IPS-20b (cell line): ENCODE data around the gene LRP5.

Experiments
- H3K27ac ChIP-seq: one replicate; pipeline ENCODE4 v1.5.1; 2013; ENCODE audit warnings: low read length
- H3K27me3 ChIP-seq: 2 replicates; pipeline ENCODE4 v1.6.1; 2013; ENCODE audit warnings: mild to moderate bottlenecking, low read length, inconsistent platforms; ENCODE audit not compliant: insufficient read depth
- H3K36me3 ChIP-seq: 2 replicates; pipeline ENCODE4 v1.6.1; 2013; ENCODE audit warnings: low read depth, mild to moderate bottlenecking, inconsistent platforms, low read length, moderate library complexity; ENCODE audit not compliant: insufficient read depth
- H3K4me1 ChIP-seq: 2 replicates; pipeline ENCODE4 v1.6.1; 2013; ENCODE audit warnings: mild to moderate bottlenecking, control low read depth, inconsistent platforms, low read length, moderate library complexity; ENCODE audit not compliant: insufficient read depth
- H3K4me3 ChIP-seq: 2 replicates; pipeline ENCODE4 v1.5.1; 2013; ENCODE audit warnings: mild to moderate bottlenecking, low read length, inconsistent platforms
- H3K9ac ChIP-seq: 2 replicates; pipeline ENCODE4 v1.6.1; 2013; ENCODE audit warnings: low read depth, mild to moderate bottlenecking, inconsistent platforms, low read length, moderate library complexity
- H3K9me3 ChIP-seq: 2 replicates; pipeline ENCODE4 v1.6.1; 2013; ENCODE audit warnings: mild to moderate bottlenecking, low read depth, low read length, inconsistent platforms; ENCODE audit not compliant: insufficient read depth

The LRP5 gene

DNA sequence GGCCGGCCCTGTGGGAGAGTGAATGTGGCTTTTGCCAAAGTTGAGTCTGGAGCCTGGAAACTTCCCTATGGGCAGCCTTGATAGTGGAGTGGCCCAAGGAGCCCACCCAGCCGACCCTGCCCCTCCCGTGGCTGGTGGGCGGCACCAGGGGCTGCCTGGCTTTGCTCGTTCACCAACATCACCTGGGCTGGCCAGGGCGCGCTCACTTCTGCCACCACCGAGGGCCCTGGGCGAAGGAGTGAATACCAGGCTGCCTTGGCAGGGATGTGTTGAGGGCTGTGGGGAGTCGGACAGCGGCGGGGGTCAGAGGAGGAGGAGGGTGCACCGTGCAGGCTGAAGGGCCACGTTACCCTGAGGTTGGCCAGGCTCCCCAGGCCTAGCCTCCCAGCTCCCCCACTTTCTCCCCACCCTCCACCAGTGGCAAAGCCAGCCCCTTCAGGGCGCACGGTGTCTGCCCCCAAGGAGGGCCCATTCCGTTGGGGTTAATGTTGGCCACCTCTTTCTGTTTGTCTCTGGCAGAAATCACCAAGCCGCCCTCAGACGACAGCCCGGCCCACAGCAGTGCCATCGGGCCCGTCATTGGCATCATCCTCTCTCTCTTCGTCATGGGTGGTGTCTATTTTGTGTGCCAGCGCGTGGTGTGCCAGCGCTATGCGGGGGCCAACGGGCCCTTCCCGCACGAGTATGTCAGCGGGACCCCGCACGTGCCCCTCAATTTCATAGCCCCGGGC is 125.7 kb downstream of the LRP5 start:
- Histone ChIP-seq H3K4me1 (peaks cover 20% of the 10 kb centered on the region), H3K4me3 (no peak overlapping the region), H3K27me3 (no peaks in the 10 kb centered on the region), H3K27ac (no peak overlapping the region), H3K9ac (no peak overlapping the region), H3K36me3 (peaks cover 13% of the 10 kb centered on the region; the same call in 1 of the 2 replicates), H3K9me3 (no peaks in the 10 kb centered on the region)

DNA sequence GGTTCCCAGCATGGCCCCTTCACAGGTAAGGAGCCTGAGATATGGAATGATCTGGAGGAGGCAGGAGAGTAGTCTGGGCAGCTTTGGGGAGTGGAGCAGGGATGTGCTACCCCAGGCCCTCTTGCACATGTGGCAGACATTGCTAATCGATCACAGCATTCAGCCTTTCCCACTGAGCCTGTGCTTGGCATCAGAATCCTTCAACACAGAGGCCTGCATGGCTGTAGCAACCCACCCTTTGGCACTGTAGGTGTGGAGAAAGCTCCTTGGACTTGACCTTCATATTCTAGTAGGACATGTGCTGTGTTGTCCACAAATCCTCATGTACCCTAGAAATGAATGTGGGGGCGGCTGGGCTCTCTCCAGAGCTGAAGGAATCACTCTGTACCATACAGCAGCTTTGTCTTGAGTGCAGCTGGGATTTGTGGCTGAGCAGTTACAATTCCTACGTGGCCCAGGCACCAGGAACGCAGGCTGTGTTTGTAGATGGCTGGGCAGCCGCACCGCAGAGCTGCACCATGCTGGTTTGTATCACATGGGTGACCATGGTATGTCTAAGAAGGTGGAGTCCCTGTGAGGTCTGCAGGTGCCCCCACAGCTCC is 126.4 kb downstream of the LRP5 start:
- H3K36me3 ChIP-seq, result peaks cover 10% of the 10 kb centered on the region; the same call in 1 of the 2 replicates

DNA sequence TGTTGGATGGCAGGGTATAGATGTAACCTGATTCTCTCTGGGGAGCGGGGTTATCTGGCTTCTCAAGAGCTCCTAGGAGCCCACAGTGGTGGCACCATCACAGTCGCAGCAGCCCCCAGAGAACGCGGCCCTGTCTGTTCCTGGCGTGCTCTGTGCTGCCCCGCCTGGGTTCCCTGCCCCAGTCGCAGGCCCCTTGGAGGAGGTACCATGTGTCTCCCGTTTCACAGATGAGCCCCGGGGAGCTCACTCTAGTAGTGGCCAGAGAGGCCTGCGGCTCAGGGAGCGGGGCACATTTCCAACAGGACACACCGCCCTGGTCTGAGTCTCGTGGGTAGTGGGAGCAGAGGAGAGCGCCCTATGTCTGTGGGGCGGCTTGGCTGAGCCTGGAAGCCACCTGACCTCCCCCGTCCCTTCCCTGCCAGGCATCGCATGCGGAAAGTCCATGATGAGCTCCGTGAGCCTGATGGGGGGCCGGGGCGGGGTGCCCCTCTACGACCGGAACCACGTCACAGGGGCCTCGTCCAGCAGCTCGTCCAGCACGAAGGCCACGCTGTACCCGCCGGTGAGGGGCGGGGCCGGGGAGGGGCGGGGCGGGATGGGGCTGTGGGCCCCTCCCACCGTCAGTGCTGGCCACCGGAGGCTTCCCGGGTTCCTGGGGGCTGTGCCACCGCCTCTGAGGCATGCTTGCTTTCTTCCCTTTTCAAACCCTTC is 127.1 kb downstream of the LRP5 start:
- Histone ChIP-seq H3K9ac (peak overlapping the region; percentile 51; the same call in 1 of the 2 replicates), H3K27ac (no peak overlapping the region), H3K4me1 (peaks cover 20% of the 10 kb centered on the region), H3K27me3 (no peaks in the 10 kb centered on the region), H3K9me3 (no peaks in the 10 kb centered on the region), H3K4me3 (no peak overlapping the region), H3K36me3 (peaks cover 5% of the 10 kb centered on the region; the same call in 1 of the 2 replicates)

More for the DNA sequence above, 126.4 kb downstream of the LRP5 start:
- Histone ChIP-seq H3K9me3 (no peaks in the 10 kb centered on the region), H3K4me1 (peaks cover 20% of the 10 kb centered on the region), H3K9ac (no peak overlapping the region), H3K27ac (no peak overlapping the region), H3K4me3 (no peak overlapping the region), H3K27me3 (no peaks in the 10 kb centered on the region)

- peak overlapping the region; percentile 51 for H3K9ac ChIP-seq
- H3K4me3 ChIP-seq, result no peak overlapping the region; the same call in 1 of the 2 replicates
- H3K9me3 ChIP-seq, result no peaks in the 10 kb centered on the region
- peaks cover 5% of the 10 kb centered on the region; the same call in 1 of the 2 replicates for H3K36me3 ChIP-seq
- H3K4me1 ChIP-seq, result peaks cover 20% of the 10 kb centered on the region
- H3K27ac ChIP-seq, result no peak overlapping the region
- no peaks in the 10 kb centered on the region for H3K27me3 ChIP-seq
Observed at GRCh38 chr11:68440224-68440623, 127.8 kb downstream of the LRP5 start.

DNA sequence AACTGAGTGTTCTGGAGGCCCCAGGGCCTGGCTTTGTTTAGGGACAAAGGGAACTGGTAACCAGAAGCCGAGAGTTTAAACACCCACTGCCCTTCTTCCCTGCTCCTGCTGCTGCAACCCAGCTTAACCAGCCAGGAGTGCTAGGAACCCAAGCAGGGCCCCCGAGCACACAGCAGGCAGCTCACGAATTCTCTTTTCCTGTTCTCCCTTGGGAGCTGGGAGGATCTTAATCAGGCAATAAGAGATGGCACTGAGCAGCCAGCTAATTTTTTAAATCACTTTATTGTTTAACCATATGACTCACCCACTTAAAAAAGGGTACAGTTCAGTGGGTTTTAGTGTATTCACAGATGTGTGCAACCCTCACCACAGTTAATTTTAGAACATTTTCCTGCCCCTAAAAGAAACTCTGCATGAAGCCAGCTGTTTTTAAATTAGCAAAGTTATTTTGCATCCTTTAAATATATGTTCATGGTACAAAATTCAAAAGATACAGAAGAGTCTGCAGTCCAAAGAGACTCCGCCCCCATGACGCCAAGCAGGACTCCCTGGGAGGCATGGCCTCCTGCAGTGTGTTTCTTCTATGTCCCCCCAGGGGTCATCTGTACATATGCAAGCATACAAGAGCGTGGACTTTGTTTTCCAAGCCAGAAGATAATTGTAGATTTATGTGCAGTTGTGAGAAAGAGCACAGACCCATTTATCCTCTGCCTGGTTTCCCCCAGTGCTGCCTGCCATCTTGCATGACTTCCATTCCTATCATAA is 129.3 kb downstream of the LRP5 start:
- Histone ChIP-seq H3K9ac (no peak overlapping the region), H3K36me3 (peaks cover 5% of the 10 kb centered on the region; the same call in 1 of the 2 replicates), H3K27me3 (no peaks in the 10 kb centered on the region), H3K4me3 (no peak overlapping the region), H3K27ac (no peak overlapping the region), H3K9me3 (no peaks in the 10 kb centered on the region), H3K4me1 (peaks cover 20% of the 10 kb centered on the region)

- Histone ChIP-seq H3K27me3 (no peaks in the 10 kb centered on the region), H3K27ac (no peak overlapping the region), H3K9me3 (no peaks in the 10 kb centered on the region), H3K9ac (no peak overlapping the region), H3K36me3 (peaks cover 6% of the 10 kb centered on the region; the same call in 1 of the 2 replicates), H3K4me3 (no peak overlapping the region), H3K4me1 (peaks cover 20% of the 10 kb centered on the region)
Observed at GRCh38 chr11:68442433-68442832, 130.0 kb downstream of the LRP5 start.

DNA sequence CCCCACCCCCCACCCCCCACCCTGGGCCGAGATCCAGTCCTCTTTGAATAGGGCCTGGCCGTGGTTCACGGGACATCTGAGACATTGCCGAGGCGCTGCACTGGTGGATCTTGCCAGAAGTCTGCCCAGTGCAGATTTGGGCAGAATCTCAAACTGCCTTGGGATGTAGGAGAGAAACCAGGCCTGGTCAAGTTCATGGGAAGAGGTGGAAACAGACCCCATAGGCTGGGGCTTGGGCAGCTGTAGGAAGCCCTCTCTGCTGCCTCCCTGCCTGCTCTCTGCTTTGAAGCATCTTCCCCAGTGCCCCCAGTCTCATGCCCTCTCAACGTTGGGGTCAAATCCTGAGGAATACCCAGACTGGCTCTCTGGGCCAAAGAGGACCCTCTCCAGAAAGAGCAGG is 132.2 kb downstream of the LRP5 start:
- Histone ChIP-seq H3K36me3 (peaks cover 14% of the 10 kb centered on the region; the same call in 1 of the 2 replicates), H3K9me3 (no peaks in the 10 kb centered on the region), H3K9ac (no peak overlapping the region), H3K27ac (no peak overlapping the region), H3K27me3 (no peaks in the 10 kb centered on the region), H3K4me1 (peaks cover 20% of the 10 kb centered on the region), H3K4me3 (no peak overlapping the region)

- Histone ChIP-seq H3K27ac (no peak overlapping the region), H3K27me3 (no peaks in the 10 kb centered on the region), H3K36me3 (peaks cover 14% of the 10 kb centered on the region; the same call in 1 of the 2 replicates), H3K9me3 (no peaks in the 10 kb centered on the region), H3K4me3 (no peak overlapping the region), H3K4me1 (peaks cover 14% of the 10 kb centered on the region), H3K9ac (no peak overlapping the region)
Observed at GRCh38 chr11:68445531-68446035, 133.2 kb downstream of the LRP5 start.

DNA sequence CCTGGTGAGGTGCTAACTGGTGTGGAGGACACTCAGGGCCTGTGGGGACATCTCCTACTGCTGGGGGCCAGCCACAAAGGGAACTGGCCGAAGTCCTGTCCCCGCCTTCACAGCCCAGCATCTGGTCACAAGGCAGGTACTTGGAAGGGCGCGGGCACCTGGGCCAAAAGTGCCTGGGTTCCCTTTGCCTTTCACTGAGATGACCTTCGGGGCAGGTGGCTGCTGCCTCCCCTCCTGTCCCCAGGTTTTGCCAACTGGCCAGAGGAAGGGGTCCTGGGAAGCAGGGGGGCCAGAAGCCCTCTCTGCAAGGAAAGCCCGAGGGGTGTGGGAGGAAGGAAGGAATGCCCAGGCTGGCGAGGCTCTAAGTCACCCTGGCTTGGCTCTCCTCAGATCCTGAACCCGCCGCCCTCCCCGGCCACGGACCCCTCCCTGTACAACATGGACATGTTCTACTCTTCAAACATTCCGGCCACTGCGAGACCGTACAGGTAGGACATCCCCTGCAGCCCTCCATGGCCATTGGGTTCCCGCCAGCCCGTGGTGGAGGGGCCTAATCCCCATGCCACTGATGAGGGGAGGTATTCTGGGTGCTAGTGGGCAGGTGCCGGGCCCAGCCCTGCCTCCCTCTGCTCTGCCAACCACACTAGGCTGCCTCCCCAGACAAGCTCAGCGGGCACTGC is 133.8 kb downstream of the LRP5 start:
- Histone ChIP-seq H3K4me3 (no peak overlapping the region), H3K27ac (no peak overlapping the region), H3K27me3 (no peaks in the 10 kb centered on the region), H3K4me1 (peaks cover 11% of the 10 kb centered on the region), H3K36me3 (peaks cover 14% of the 10 kb centered on the region; the same call in 1 of the 2 replicates), H3K9me3 (no peaks in the 10 kb centered on the region), H3K9ac (no peak overlapping the region)

DNA sequence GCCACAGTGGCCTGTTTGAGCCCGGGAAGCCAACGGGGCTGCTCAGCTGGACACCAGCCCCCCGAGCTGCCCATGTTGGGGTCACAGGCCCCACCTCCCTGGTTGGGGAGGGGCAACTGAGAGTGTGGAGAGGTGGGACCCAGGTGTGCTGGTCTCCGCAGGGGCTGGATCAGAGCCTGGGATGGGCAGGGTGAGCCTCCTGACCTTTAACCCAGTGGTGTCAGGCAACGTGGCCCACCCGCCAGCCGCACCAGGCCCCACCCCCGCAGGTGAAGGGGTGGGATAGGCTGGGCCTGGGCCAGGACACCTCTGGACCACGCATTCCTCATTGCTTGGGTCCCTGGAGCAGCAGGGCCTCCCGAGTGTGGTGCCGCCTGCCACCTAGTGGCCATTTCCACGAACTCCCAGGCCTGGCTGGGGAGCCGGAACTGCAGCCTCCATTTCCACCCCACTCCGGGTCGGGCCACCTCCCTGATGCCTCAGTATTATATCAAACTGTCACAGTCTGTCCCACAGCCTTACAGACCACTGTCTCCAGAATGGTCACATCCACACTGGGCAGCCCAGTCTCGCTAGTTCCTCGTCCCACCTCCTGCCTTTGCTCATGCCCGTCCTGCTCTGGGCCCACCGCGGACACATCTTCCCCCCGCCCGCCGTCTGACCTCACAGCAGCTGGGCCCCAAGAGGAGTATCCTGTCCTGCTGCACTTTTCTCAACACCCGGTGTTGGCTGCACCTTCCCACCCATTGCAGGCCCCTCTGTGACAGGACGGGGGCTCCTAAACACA is 134.8 kb downstream of the LRP5 start:
- no peaks in the 10 kb centered on the region for H3K27me3 ChIP-seq
- H3K9ac ChIP-seq, result no peak overlapping the region
- H3K27ac ChIP-seq, result no peak overlapping the region
- H3K4me3 ChIP-seq, result no peak overlapping the region
- no peaks in the 10 kb centered on the region for H3K9me3 ChIP-seq
- H3K4me1 ChIP-seq, result peaks cover 1% of the 10 kb centered on the region; the same call in 1 of the 2 replicates
- peaks cover 14% of the 10 kb centered on the region; the same call in 1 of the 2 replicates for H3K36me3 ChIP-seq
